Keratinocyte (primary cell): ENCODE data around the gene VAMP2.

Experiments
- CTCF ChIP-seq, 3 experiments: IDR thresholded peaks in 1 of 3; conservative IDR thresholded peaks in 1 of 3; optimal IDR thresholded peaks in 1 of 3; 2 replicates in 2 of 3; 3 replicates in 1 of 3; pipeline versions ENCODE3 to v1.5.1; 2011; ENCODE audit warnings: low read length in 3 of 3, mild to moderate bottlenecking in 3 of 3, moderate library complexity in 2 of 3, control low read depth in 1 of 3, inconsistent platforms in 1 of 3; ENCODE audit not compliant: insufficient read depth in 2 of 3; ENCODE audit errors: extremely low read depth in 1 of 3
- EZH2 ChIP-seq: IDR thresholded peaks from one replicate; pipeline ENCODE4 v1.6.1; 2012; ENCODE audit warnings: inconsistent platforms, mild to moderate bottlenecking, low read length, moderate library complexity

- TF ChIP-seq CTCF (optimal IDR thresholded peaks at IDR 0.05 in 1 of 3, IDR thresholded peaks at IDR 0.05 in 1 of 3, conservative IDR thresholded peaks at IDR 0.05 in 1 of 3; ENCODE audit: extremely low read depth in 1 of 3, insufficient read depth in 2 of 3, low read length in 3 of 3) (no peak), EZH2 (no peak)
Measured at GRCh38 chr17:8210761-8211458, 48.2 kb upstream of the VAMP2 start.
